Measurements from ENCODE around the gene INHBE.
A peak's percentile ranks its signal among the peaks of the same experiment; 100 is the strongest.

GRCh38 chr12:57500213-57500612, 45.1 kb downstream of the INHBE start:
- TF ChIP-seq, protein P1, sequence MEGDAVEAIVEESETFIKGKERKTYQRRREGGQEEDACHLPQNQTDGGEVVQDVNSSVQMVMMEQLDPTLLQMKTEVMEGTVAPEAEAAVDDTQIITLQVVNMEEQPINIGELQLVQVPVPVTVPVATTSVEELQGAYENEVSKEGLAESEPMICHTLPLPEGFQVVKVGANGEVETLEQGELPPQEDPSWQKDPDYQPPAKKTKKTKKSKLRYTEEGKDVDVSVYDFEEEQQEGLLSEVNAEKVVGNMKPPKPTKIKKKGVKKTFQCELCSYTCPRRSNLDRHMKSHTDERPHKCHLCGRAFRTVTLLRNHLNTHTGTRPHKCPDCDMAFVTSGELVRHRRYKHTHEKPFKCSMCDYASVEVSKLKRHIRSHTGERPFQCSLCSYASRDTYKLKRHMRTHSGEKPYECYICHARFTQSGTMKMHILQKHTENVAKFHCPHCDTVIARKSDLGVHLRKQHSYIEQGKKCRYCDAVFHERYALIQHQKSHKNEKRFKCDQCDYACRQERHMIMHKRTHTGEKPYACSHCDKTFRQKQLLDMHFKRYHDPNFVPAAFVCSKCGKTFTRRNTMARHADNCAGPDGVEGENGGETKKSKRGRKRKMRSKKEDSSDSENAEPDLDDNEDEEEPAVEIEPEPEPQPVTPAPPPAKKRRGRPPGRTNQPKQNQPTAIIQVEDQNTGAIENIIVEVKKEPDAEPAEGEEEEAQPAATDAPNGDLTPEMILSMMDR (IDR thresholded peaks at IDR 0.05; ENCODE audit: control extremely low read depth in 1 of 3, insufficient read depth in 1 of 3, low read depth in 1 of 3, low read length in 3 of 3) = no peak
- TF ChIP-seq SP4 (IDR thresholded peaks at IDR 0.05; ENCODE audit: low read length) (no peak), JUND (IDR thresholded peaks at IDR 0.05; ENCODE audit: low read length) (no peak), ZNF274 (IDR thresholded peaks at IDR 0.05; ENCODE audit: borderline replicate concordance, extremely low read depth, low read length) (no peak), EP300 (IDR thresholded peaks at IDR 0.05; ENCODE audit: borderline replicate concordance in 1 of 2, low read depth in 2 of 2, low read length in 2 of 2) (no peak), POLR2A (IDR thresholded peaks at IDR 0.05; ENCODE audit: control extremely low read depth in 1 of 2, low read depth in 2 of 2, low read length in 2 of 2) (no peak), CEBPB (IDR thresholded peaks at IDR 0.05; ENCODE audit: low read depth, low read length) (no peak), TCF12 (IDR thresholded peaks at IDR 0.05; ENCODE audit: low read depth, low read length) (no peak), POLR2AphosphoS5 (IDR thresholded peaks at IDR 0.05; ENCODE audit: low read depth, low read length) (0 out of 2 replicates have a peak, but pooled peaks have one; percentile 31), SP1 (IDR thresholded peaks at IDR 0.05; ENCODE audit: low read depth, low read length) (no peak)
